Endothelial cell of umbilical vein (primary cell): ENCODE results near the gene CDK7. TPM values are rescaled to one million over a fixed set of nuclear protein-coding genes. Genes with fewer than 3 reads are reported as not detected.

Experiments used
- BruUV-seq: library from RNA; stranded (reverse); fragments of 400-500 nt; replicated peaks from 2 replicates; lab custom pipeline; 2021; lab: Mats Ljungman, UMichigan
- CTCF ChIA-PET: fragments of 300-600, 350-600 bp; sonication (Branson Sonifier 250); formaldehyde crosslinking; loops from one replicate; lab custom pipeline; 2021; ENCODE audit warnings: antibody characterized with exemption, inconsistent platforms; lab: Charles Lee
- POLR2A ChIA-PET: fragments of 300-600, 350-600 bp; sonication (Branson Sonifier 250); formaldehyde crosslinking; loops from one replicate; lab custom pipeline; 2021; ENCODE audit warnings: antibody characterized with exemption, inconsistent platforms; lab: Charles Lee
- DNase-seq: peaks from one replicate; pipeline ENCODE4 v3.0.0-alpha.2; 2011; ENCODE audit warnings: low read depth, low spot score
- FAIRE-seq: peaks from 2 replicates; lab custom pipeline; 2011; peaks lifted over from hg19 to GRCh38; lab: Jason Lieb, UNC
- H2AFZ ChIP-seq: 2 replicates; pipeline ENCODE4 v1.6.0; 2012; ENCODE audit warnings: low read depth, low read length, control low read depth, inconsistent platforms
- H3K27ac ChIP-seq: 2 replicates; pipeline ENCODE4 v1.5.1; 2011; ENCODE audit warnings: low read depth, mild to moderate bottlenecking, control low read depth, low read length, moderate library complexity; ENCODE audit not compliant: insufficient read depth
- H3K27me3 ChIP-seq, 2 experiments: 2 replicates each; pipeline versions ENCODE4 v1.6.0 to v1.6.1; 2011; ENCODE audit warnings: low read length in 2 of 2, mixed read lengths in 1 of 2; ENCODE audit not compliant: control insufficient read depth in 2 of 2, insufficient read depth in 2 of 2
- H3K36me3 ChIP-seq, 2 experiments: 2 replicates in 1 of 2; 3 replicates in 1 of 2; pipeline ENCODE4 v1.5.1; 2011; ENCODE audit warnings: low read length in 2 of 2, mild to moderate bottlenecking in 1 of 2, moderate library complexity in 1 of 2; ENCODE audit not compliant: control insufficient read depth in 2 of 2, insufficient read depth in 2 of 2; ENCODE audit errors: extremely low read depth in 1 of 2
- H3K4me1 ChIP-seq: 3 replicates; pipeline ENCODE4 v1.5.1; 2011; ENCODE audit warnings: mild to moderate bottlenecking, low read length; ENCODE audit not compliant: control insufficient read depth, insufficient read depth; ENCODE audit errors: extremely low read depth
- H3K4me2 ChIP-seq: 2 replicates; pipeline ENCODE4 v1.6.1; 2011; ENCODE audit warnings: low read length, control low read depth, mixed read lengths; ENCODE audit not compliant: insufficient read depth
- H3K4me3 ChIP-seq, 3 experiments: fragments of 200-600 bp in 1 of 3; sonication (generic), shearing (Covaris generic) in 1 of 3; replicated peaks in 1 of 3; 2 replicates each; pipeline ENCODE4 v1.5.1; 2011 to 2016; ENCODE audit warnings: control low read depth in 3 of 3, low read length in 3 of 3, mild to moderate bottlenecking in 2 of 3, inconsistent platforms in 1 of 3, low read depth in 1 of 3, moderate library complexity in 1 of 3; ENCODE audit not compliant: insufficient read depth in 1 of 3
- H3K79me2 ChIP-seq: 2 replicates; pipeline ENCODE4 v1.6.0; 2012; ENCODE audit warnings: low read length, inconsistent platforms; ENCODE audit not compliant: control insufficient read depth, insufficient read depth
- H3K9ac ChIP-seq: replicated peaks from 2 replicates; pipeline ENCODE3; 2011; ENCODE audit warnings: low read length, control low read depth; ENCODE audit not compliant: insufficient read depth; ENCODE audit errors: extremely low read depth
- H3K9me1 ChIP-seq: replicated peaks from 3 replicates; pipeline ENCODE4 v1.6.0; 2011; ENCODE audit warnings: mild to moderate bottlenecking, low read length; ENCODE audit not compliant: control insufficient read depth, insufficient read depth; ENCODE audit errors: extremely low read depth
- H3K9me3 ChIP-seq: replicated peaks from 2 replicates; pipeline ENCODE4 v1.5.1; 2012; ENCODE audit warnings: low read length, inconsistent platforms; ENCODE audit not compliant: control insufficient read depth, insufficient read depth
- H4K20me1 ChIP-seq: replicated peaks from 2 replicates; pipeline ENCODE3; 2011; ENCODE audit warnings: mild to moderate bottlenecking, low read length; ENCODE audit not compliant: control insufficient read depth, insufficient read depth; ENCODE audit errors: extremely low read depth
- EZH2 ChIP-seq: IDR thresholded peaks from 2 replicates; pipeline ENCODE4 v1.6.1; 2012; ENCODE audit warnings: borderline replicate concordance, low read depth, mild to moderate bottlenecking, moderate library complexity, low read length, inconsistent platforms; ENCODE audit not compliant: severe bottlenecking
- FOS ChIP-seq: IDR thresholded peaks from 2 replicates; pipeline ENCODE4 v1.6.1; 2011; ENCODE audit warnings: mild to moderate bottlenecking, low read length, moderate library complexity, borderline replicate concordance; ENCODE audit not compliant: insufficient read depth
- GATA2 ChIP-seq: IDR thresholded peaks from 2 replicates; pipeline ENCODE4 v1.7.0; 2011; ENCODE audit warnings: low read depth, mild to moderate bottlenecking, moderate library complexity, mixed read lengths, low read length; ENCODE audit not compliant: insufficient read length, insufficient read depth
- JUN ChIP-seq: IDR thresholded peaks from 2 replicates; pipeline ENCODE4 v1.6.1; 2011; ENCODE audit warnings: borderline replicate concordance, low read depth; ENCODE audit not compliant: insufficient read length, insufficient read depth
- MYC ChIP-seq: IDR thresholded peaks from one replicate; pipeline ENCODE4 v1.6.1; 2011; ENCODE audit warnings: mild to moderate bottlenecking, low read depth, low read length
- POLR2A ChIP-seq: IDR thresholded peaks from 2 replicates; pipeline ENCODE4 v1.6.1; 2012; ENCODE audit warnings: low read depth, mild to moderate bottlenecking, control low read depth, low read length
- POLR2AphosphoS5 ChIP-seq: IDR thresholded peaks from 2 replicates; pipeline ENCODE4 v1.6.1; 2012; ENCODE audit warnings: low read depth, mild to moderate bottlenecking, control low read depth, low read length, moderate library complexity; ENCODE audit not compliant: insufficient read depth
- dilution Hi-C: fragments of 300-500 bp; cut with MboI; formaldehyde crosslinking; loops from one replicate; pipeline ENCODE4 v1.15.0; 2019; ENCODE audit warnings: low sequenced_read_pairs; ENCODE audit not compliant: extremely low pct_ligation_motif_present
- intact Hi-C: fragments of 100-400 bp; cut with micrococcal nuclease; formaldehyde crosslinking; loops from one replicate; pipeline ENCODE4 v1.10.0; 2022
- polyA plus RNA-seq, 4 experiments: library from polyadenylated mRNA; depleted of rRNA in 3 of 4; stranded (reverse) in 3 of 4; unstranded in 1 of 4; fragments of >200 nt; gene quantifications; 2 replicates each; pipeline versions ENCODE4 v1.2.1 to v1.2.3, GENCODE V29; 2011 to 2012; ENCODE audit warnings: missing spikeins in 1 of 4
- total RNA-seq: library from RNA; stranded (reverse); gene quantifications from 2 replicates; pipeline ENCODE4 v1.2.3, GENCODE V29; 2021
- TF ChIP-seq, protein P1 (sequence below): IDR thresholded peaks from 2 replicates; pipeline ENCODE4 v1.6.1; 2011; ENCODE audit not compliant: insufficient read depth, insufficient read length
- TF ChIP-seq, protein P2 (sequence below), 2 donors: IDR thresholded peaks; 1 replicate in 1 of 2; 2 replicates in 1 of 2; pipeline ENCODE4 v1.5.1; 2011; ENCODE audit warnings: low read length in 2 of 2, mild to moderate bottlenecking in 2 of 2, moderate library complexity in 2 of 2, control low read depth in 1 of 2, inconsistent platforms in 1 of 2, low read depth in 1 of 2; ENCODE audit not compliant: insufficient read depth in 1 of 2; ENCODE audit errors: extremely low read depth in 1 of 2

Gene CDK7
- total and polyA plus RNA-seq, 2 donors (not counting 3 experiments of a cell fraction or from before 2014, with no cell fraction given), result 24.6 to 38.1 TPM

DNA sequence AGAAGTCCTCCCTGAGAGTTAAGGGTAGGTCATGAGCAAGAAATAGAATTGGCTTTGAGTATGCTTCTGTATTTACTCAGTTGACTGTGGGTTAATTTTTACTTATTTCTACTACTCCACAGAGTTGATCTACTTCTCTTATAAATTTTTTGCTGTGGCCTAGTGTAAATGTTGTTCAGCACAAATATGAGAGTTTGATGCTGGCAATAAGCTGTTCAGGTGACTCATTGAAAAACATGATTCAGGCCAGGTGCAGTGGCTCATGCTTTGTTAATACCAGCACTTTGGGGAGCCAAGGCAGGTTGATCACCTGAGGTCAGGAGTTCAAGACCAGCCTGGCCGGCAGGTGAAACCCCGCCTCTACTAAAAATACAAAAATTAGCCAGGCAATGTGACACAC, 4.5 kb upstream of the CDK7 start:
- no peak overlapping the region for H3K9ac ChIP-seq
- peaks cover 0 to 5% of the 10 kb centered on the region in 2 experiments for H3K36me3 ChIP-seq
- H3K9me3 ChIP-seq, result no peaks in the 10 kb centered on the region
- no peaks in the 10 kb centered on the region for H3K27me3 ChIP-seq
- TF ChIP-seq MYC (no peak), POLR2AphosphoS5 (no peak), JUN (no peak), GATA2 (no peak), POLR2A (no peak), EZH2 (no peak), FOS (no peak)
- TF ChIP-seq, protein P1, sequence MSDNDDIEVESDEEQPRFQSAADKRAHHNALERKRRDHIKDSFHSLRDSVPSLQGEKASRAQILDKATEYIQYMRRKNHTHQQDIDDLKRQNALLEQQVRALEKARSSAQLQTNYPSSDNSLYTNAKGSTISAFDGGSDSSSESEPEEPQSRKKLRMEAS, result no peak
- TF ChIP-seq, protein P2, sequence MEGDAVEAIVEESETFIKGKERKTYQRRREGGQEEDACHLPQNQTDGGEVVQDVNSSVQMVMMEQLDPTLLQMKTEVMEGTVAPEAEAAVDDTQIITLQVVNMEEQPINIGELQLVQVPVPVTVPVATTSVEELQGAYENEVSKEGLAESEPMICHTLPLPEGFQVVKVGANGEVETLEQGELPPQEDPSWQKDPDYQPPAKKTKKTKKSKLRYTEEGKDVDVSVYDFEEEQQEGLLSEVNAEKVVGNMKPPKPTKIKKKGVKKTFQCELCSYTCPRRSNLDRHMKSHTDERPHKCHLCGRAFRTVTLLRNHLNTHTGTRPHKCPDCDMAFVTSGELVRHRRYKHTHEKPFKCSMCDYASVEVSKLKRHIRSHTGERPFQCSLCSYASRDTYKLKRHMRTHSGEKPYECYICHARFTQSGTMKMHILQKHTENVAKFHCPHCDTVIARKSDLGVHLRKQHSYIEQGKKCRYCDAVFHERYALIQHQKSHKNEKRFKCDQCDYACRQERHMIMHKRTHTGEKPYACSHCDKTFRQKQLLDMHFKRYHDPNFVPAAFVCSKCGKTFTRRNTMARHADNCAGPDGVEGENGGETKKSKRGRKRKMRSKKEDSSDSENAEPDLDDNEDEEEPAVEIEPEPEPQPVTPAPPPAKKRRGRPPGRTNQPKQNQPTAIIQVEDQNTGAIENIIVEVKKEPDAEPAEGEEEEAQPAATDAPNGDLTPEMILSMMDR (IDR thresholded peaks at IDR 0.05; ENCODE audit: extremely low read depth in 1 of 2, insufficient read depth in 1 of 2, low read depth in 1 of 2, low read length in 2 of 2), result no peak
- H3K4me2 ChIP-seq, result no peak overlapping the region
- FAIRE-seq, result no peak
- H4K20me1 ChIP-seq, result no peaks in the 10 kb centered on the region
- H3K27ac ChIP-seq, result no peak overlapping the region
- ChIA-PET POLR2A (interaction anchor here (0.6 kb wide), 1 partner anchor 13 kb away, joined by 7 read pairs; no protein-coding TSS in a partner anchor), CTCF (no interaction called here)
- no peak overlapping the region for H2AFZ ChIP-seq
- no TSS peak for BruUV-seq
- dilution Hi-C loops, result no loop called here
- no peaks in the 10 kb centered on the region for H3K9me1 ChIP-seq
- peaks cover 5% of the 10 kb centered on the region for H3K79me2 ChIP-seq
- no peaks in the 10 kb centered on the region for H3K4me1 ChIP-seq
- DNase-seq, result no peak
- H3K4me3 ChIP-seq, result no peak overlapping the region
- intact Hi-C loops, result no loop called here
